ENCODE data around the gene EVI5.

DNA sequence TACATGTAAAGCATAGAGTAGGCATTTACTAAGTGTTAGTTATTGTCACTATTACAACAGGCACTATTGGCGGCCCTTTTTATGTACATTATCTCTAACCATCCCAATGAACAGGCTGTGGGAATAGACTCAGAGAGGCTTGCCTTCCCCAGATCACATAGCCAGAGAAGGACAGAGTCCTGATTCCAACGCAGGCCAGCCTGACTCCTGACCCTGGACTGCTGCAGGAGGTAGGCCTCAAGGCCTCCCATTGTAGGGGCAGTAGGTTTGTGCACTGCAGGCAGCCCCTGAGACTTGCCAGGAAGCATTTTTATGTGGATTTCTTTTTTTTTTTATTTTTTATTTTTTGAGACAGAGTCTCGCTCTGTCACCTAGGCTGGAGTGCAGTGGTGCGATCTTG, 291.8 kb downstream of the EVI5 start:
- TF ChIP-seq, protein P1, sequence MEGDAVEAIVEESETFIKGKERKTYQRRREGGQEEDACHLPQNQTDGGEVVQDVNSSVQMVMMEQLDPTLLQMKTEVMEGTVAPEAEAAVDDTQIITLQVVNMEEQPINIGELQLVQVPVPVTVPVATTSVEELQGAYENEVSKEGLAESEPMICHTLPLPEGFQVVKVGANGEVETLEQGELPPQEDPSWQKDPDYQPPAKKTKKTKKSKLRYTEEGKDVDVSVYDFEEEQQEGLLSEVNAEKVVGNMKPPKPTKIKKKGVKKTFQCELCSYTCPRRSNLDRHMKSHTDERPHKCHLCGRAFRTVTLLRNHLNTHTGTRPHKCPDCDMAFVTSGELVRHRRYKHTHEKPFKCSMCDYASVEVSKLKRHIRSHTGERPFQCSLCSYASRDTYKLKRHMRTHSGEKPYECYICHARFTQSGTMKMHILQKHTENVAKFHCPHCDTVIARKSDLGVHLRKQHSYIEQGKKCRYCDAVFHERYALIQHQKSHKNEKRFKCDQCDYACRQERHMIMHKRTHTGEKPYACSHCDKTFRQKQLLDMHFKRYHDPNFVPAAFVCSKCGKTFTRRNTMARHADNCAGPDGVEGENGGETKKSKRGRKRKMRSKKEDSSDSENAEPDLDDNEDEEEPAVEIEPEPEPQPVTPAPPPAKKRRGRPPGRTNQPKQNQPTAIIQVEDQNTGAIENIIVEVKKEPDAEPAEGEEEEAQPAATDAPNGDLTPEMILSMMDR (IDR thresholded peaks at IDR 0.05; ENCODE audit: insufficient read depth, low read depth, low read length) = no peak
- TF ChIP-seq EZH2 (IDR thresholded peaks at IDR 0.05; ENCODE audit: insufficient read depth, low read length) = no peak
